ENCODE measurements around the gene ADGRL3. TPM values are rescaled to one million over a fixed set of nuclear protein-coding genes. Genes with fewer than 3 reads are reported as not detected.
A peak's percentile ranks its signal among the peaks of the same experiment; 100 is the strongest.

ADGRL3 gene
- total RNA-seq, 1 donor from 2014 or later = 18.7 TPM

GRCh38 chr4:61545902-61546480 lies 345.9 kb downstream of the ADGRL3 start:
- Mint-ChIP-seq H3K27me3 (ENCODE audit: unreplicated experiment) (no peaks in the 10 kb centered on the region), H3K27ac (ENCODE audit: unreplicated experiment) (no peak overlapping the region), H3K4me1 (ENCODE audit: unreplicated experiment) (peaks cover 3% of the 10 kb centered on the region), H3K4me3 (ENCODE audit: unreplicated experiment) (no peak overlapping the region), H3K9me3 (ENCODE audit: unreplicated experiment) (no peaks in the 10 kb centered on the region), H3K36me3 (ENCODE audit: unreplicated experiment) (peaks cover 3% of the 10 kb centered on the region)
- no peak for TF ChIP-seq CTCF (IDR thresholded peaks at IDR 0.05)
- DNase-seq (ENCODE audit: extremely low spot score, unreplicated experiment) = no peak

GRCh38 chr4:61549336-61549735 lies 349.2 kb downstream of the ADGRL3 start:
- peaks cover 2% of the 10 kb centered on the region for H3K4me1 Mint-ChIP-seq (ENCODE audit: unreplicated experiment)
- peaks cover 3% of the 10 kb centered on the region for H3K36me3 Mint-ChIP-seq (ENCODE audit: unreplicated experiment)
- H3K9me3 Mint-ChIP-seq (ENCODE audit: unreplicated experiment) = no peaks in the 10 kb centered on the region
- DNase-seq (ENCODE audit: extremely low spot score, unreplicated experiment) = no peak
- peak overlapping the region; percentile 69 for H3K27ac Mint-ChIP-seq (ENCODE audit: unreplicated experiment)
- no peak overlapping the region for H3K4me3 Mint-ChIP-seq (ENCODE audit: unreplicated experiment)
- no peaks in the 10 kb centered on the region for H3K27me3 Mint-ChIP-seq (ENCODE audit: unreplicated experiment)
- no peak for TF ChIP-seq CTCF (IDR thresholded peaks at IDR 0.05)

- peaks cover 3% of the 10 kb centered on the region for H3K36me3 Mint-ChIP-seq (ENCODE audit: unreplicated experiment)
- no peak overlapping the region for H3K27ac Mint-ChIP-seq (ENCODE audit: unreplicated experiment)
- no peak for TF ChIP-seq CTCF (IDR thresholded peaks at IDR 0.05)
- no peaks in the 10 kb centered on the region for H3K9me3 Mint-ChIP-seq (ENCODE audit: unreplicated experiment)
- H3K27me3 Mint-ChIP-seq (ENCODE audit: unreplicated experiment) = no peaks in the 10 kb centered on the region
- no peak overlapping the region for H3K4me3 Mint-ChIP-seq (ENCODE audit: unreplicated experiment)
- H3K4me1 Mint-ChIP-seq (ENCODE audit: unreplicated experiment) = peaks cover 2% of the 10 kb centered on the region
- no peak for DNase-seq (ENCODE audit: extremely low spot score, unreplicated experiment)
Measured at GRCh38 chr4:61553557-61554125, 353.5 kb downstream of the ADGRL3 start.

GRCh38 chr4:61555789-61556188 lies 355.7 kb downstream of the ADGRL3 start:
- TF ChIP-seq CTCF (IDR thresholded peaks at IDR 0.05) = no peak
- Mint-ChIP-seq H3K27ac (ENCODE audit: unreplicated experiment) (no peak overlapping the region), H3K4me1 (ENCODE audit: unreplicated experiment) (no peaks in the 10 kb centered on the region), H3K9me3 (ENCODE audit: unreplicated experiment) (no peaks in the 10 kb centered on the region), H3K27me3 (ENCODE audit: unreplicated experiment) (no peaks in the 10 kb centered on the region), H3K36me3 (ENCODE audit: unreplicated experiment) (no peaks in the 10 kb centered on the region), H3K4me3 (ENCODE audit: unreplicated experiment) (no peak overlapping the region)
- no peak for DNase-seq (ENCODE audit: extremely low spot score, unreplicated experiment)

GRCh38 chr4:61556277-61556676 lies 356.2 kb downstream of the ADGRL3 start:
- Mint-ChIP-seq H3K36me3 (ENCODE audit: unreplicated experiment) (no peaks in the 10 kb centered on the region), H3K4me1 (ENCODE audit: unreplicated experiment) (no peaks in the 10 kb centered on the region), H3K4me3 (ENCODE audit: unreplicated experiment) (no peak overlapping the region), H3K27ac (ENCODE audit: unreplicated experiment) (no peak overlapping the region), H3K27me3 (ENCODE audit: unreplicated experiment) (no peaks in the 10 kb centered on the region), H3K9me3 (ENCODE audit: unreplicated experiment) (no peaks in the 10 kb centered on the region)
- DNase-seq (ENCODE audit: extremely low spot score, unreplicated experiment) = no peak
- TF ChIP-seq CTCF (IDR thresholded peaks at IDR 0.05) = no peak

All from osteocyte (in vitro differentiated cells).